Activated T-cell treated with anti-CD3 and anti-CD28 coated beads, Interleukin-2, amount 50 U/mL, for 4 hours (primary cell): ENCODE results near the gene ACTG1. TPM values are rescaled to one million over a fixed set of nuclear protein-coding genes. Genes with fewer than 3 reads are reported as not detected.
"Not testable (repeated sequence)": the region's sequence is repeated elsewhere in the genome, so short reads cannot be mapped to it uniquely, and the experiment has no call there.

Experiments
- ATAC-seq, 2 donors: fragments of 200-7000 bp; cut with Tn5 transposase; one replicate each; pipeline ENCODE4 v1.10.0; 2021
- DNase-seq: peaks from one replicate; pipeline ENCODE4 v3.0.0-alpha.2; 2020
- H3K27me3 Mint-ChIP-seq: one replicate; pipeline ENCODE4 v1.8.0; 2021; ENCODE audit warnings: low read depth, mixed read lengths
- H3K36me3 Mint-ChIP-seq: one replicate; pipeline ENCODE4 v1.8.0; 2022; ENCODE audit warnings: mixed read lengths; ENCODE audit not compliant: insufficient read depth
- H3K4me1 Mint-ChIP-seq: one replicate; pipeline ENCODE4 v1.8.0; 2021; ENCODE audit warnings: low read depth, mixed read lengths
- H3K4me3 Mint-ChIP-seq: one replicate; pipeline ENCODE4 v1.8.0; 2021; ENCODE audit warnings: mild to moderate bottlenecking, moderate library complexity, mixed read lengths
- H3K9me3 Mint-ChIP-seq: one replicate; pipeline ENCODE4 v1.8.0; 2021; ENCODE audit warnings: mixed read lengths
- total RNA-seq, 3 donors: library from RNA; stranded (reverse); gene quantifications; one replicate each; pipeline ENCODE4 v1.2.1, GENCODE V29; 2021

Gene ACTG1
- total RNA-seq, 3 donors from 2014 or later = 3,953 to 4,676 (median 4,016) TPM

- not testable (repeated sequence) for H3K36me3 Mint-ChIP-seq, DNase-seq, H3K4me3 Mint-ChIP-seq, H3K4me1 Mint-ChIP-seq, H3K9me3 Mint-ChIP-seq, ATAC-seq
- peaks cover 18% of the 10 kb centered on the region for H3K27me3 Mint-ChIP-seq
These were observed 18.4 kb upstream of the ACTG1 start for GRCh38 chr17:81531013-81531412.

DNA sequence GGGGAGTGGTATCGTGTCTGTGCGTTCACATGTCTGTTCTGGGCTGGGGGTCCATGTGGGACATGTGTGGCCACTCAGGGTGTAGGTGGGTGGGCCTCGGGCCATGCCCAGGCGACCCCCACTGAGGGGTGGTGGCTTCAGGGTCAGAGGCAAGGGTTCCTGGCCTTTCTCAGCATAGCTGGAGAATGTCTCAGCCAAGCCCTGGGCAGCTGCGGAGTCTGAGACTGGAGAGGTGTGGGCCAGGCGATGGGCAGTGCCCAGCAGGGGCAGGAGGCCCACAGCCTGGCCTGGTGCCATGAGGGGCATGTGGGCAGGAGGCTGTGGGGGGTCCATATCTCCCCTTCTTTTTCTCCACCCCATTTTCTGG lies 16.8 kb upstream of the ACTG1 start:
- H3K36me3 Mint-ChIP-seq = no peaks in the 10 kb centered on the region
- no peaks in the 10 kb centered on the region for H3K9me3 Mint-ChIP-seq
- ATAC-seq = no peak
- no peaks in the 10 kb centered on the region for H3K4me1 Mint-ChIP-seq
- peaks cover 24% of the 10 kb centered on the region for H3K27me3 Mint-ChIP-seq
- H3K4me3 Mint-ChIP-seq = no peak overlapping the region
- no peak for DNase-seq

GRCh38 chr17:81528651-81529436 lies 16.2 kb upstream of the ACTG1 start:
- no peak overlapping the region for H3K4me3 Mint-ChIP-seq
- no peak for DNase-seq
- no peaks in the 10 kb centered on the region for H3K9me3 Mint-ChIP-seq
- no peaks in the 10 kb centered on the region for H3K36me3 Mint-ChIP-seq
- no peak for ATAC-seq
- no peaks in the 10 kb centered on the region for H3K4me1 Mint-ChIP-seq
- peaks cover 21% of the 10 kb centered on the region for H3K27me3 Mint-ChIP-seq

- no peaks in the 10 kb centered on the region for H3K9me3 Mint-ChIP-seq
- H3K4me1 Mint-ChIP-seq = no peaks in the 10 kb centered on the region
- peaks cover 18% of the 10 kb centered on the region for H3K27me3 Mint-ChIP-seq
- H3K4me3 Mint-ChIP-seq = no peak overlapping the region
- no peaks in the 10 kb centered on the region for H3K36me3 Mint-ChIP-seq
- no peak for DNase-seq
- ATAC-seq = no peak
These were observed 15.7 kb upstream of the ACTG1 start for GRCh38 chr17:81528384-81528650.

DNA sequence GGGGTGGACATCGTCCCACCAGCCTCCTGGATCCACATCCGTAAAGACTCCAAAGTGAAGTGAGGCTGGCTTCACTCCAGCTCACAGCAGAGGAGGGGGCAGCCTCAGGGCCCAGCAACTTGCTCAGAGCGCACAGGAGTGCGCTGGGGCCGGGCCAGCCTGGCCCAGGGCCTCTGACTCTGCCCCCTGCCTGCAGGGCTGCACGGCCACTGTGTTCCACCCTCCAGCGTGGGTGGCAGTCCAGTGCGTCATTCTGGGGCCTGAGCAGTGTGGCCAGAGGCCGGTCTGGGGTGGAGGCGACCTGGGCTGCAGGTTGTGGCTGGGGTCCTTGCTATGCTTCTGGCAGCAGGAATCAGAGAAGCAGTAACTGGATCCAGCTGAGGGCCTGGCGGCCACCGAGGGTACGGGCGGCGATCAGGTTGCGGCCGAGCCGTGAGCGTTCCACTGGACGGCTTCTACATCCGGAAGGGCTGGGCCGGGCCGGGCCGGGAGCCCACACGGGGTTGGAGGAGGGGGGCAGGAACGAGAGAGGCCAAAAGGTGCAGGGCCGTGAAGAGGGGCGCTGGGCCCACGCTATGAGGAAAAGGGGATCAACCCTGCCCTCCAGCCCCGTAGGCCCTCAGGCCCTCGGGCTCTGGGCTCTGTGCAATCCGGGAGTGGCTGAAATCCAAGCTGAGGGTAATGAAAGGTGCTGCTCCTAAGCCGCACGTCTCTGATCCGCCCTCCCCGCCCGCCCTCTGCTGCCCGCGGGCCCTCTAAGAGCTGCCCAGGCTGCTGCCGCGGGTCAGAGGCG lies 15.2 kb upstream of the ACTG1 start, which contains the start of gene FSCN2:
Gene FSCN2 (plus strand): TSS at position 787 of the 793 bp plus-strand sequence. CDS start 155 bp downstream, outside the sequence.
- Mint-ChIP-seq H3K9me3 (no peaks in the 10 kb centered on the region), H3K4me1 (no peaks in the 10 kb centered on the region), H3K4me3 (no peak within 1 kb of the TSS), H3K27me3 (peaks cover 15% of the 10 kb centered on the region), H3K36me3 (no peaks in the 10 kb centered on the region)
- ATAC-seq = no peak
- DNase-seq = no peak

DNA sequence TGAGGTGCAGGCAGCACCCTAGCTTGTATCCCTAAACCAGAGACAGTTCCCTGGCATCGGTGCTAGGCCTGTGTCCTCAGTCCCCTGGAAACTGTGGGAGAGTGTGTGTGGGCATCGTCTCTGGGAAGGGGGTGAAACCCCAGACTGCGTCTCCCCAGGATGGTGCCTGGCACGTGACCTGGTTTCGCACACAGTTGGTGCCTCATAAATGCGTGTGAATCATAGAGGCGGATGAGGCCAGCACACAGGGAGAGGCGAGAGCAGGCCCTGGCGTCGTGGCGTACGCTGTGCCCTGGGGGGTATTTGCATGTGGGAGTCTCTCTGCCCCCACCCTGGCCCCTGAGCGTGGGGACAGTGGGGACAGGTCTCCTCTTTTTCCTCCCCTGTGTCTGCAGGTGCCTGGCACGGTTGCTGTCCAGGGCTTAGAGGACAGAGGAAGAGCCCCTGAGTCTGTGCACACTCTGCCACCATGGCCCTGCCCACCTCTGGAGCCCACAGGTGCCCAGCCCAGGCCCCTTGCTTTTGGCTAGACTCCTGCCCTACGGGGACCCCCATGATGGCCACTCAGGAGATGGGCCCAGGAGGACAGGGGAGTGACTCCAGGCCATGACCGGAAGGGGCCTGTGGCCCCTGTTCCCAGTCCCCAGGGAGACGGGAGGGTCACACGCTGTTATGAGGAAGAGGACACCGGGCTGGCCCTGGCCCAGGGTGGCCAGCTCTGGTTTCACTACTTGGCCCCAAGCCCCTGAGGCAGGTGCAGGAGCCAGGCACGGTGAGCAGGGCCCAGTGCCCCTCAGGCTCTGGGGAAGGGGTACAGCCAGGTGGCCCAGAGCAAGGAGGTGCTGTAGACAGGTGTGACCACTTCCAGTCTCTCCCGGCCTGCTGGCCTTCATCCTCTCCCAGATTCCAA lies 14.3 kb upstream of the ACTG1 start:
- Mint-ChIP-seq H3K36me3 (no peaks in the 10 kb centered on the region), H3K4me1 (no peaks in the 10 kb centered on the region), H3K9me3 (no peaks in the 10 kb centered on the region), H3K27me3 (peaks cover 19% of the 10 kb centered on the region), H3K4me3 (no peak overlapping the region)
- ATAC-seq = peak in 1 of 2 donors; percentile 15
- no peak for DNase-seq

DNA sequence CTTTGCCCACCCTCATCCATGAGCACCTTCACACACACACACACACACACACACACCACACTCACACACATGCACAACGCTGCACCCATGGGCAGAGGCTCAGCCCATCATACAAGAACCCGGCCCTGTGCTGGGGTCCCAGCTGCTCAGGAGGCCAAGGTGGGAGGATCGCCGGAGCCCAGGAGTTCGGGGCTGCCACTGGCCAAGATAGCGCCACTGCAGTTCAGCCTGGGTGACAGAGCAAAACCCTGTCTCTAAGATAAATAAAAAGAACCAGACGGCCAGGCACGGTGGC lies 12.2 kb upstream of the ACTG1 start:
- peaks cover 19% of the 10 kb centered on the region for H3K27me3 Mint-ChIP-seq
- no peaks in the 10 kb centered on the region for H3K9me3 Mint-ChIP-seq
- no peaks in the 10 kb centered on the region for H3K36me3 Mint-ChIP-seq
- H3K4me3 Mint-ChIP-seq = no peak overlapping the region
- ATAC-seq (no peak), DNase-seq (no peak)
- H3K4me1 Mint-ChIP-seq = peaks cover 4% of the 10 kb centered on the region

- H3K36me3 Mint-ChIP-seq = no peaks in the 10 kb centered on the region
- no peak for ATAC-seq
- no peak for DNase-seq
- H3K4me1 Mint-ChIP-seq = peaks cover 4% of the 10 kb centered on the region
- no peaks in the 10 kb centered on the region for H3K9me3 Mint-ChIP-seq
- no peak overlapping the region for H3K4me3 Mint-ChIP-seq
- H3K27me3 Mint-ChIP-seq = peaks cover 19% of the 10 kb centered on the region
These were observed 11.7 kb upstream of the ACTG1 start for GRCh38 chr17:81524039-81524864.

- Mint-ChIP-seq H3K4me1 (peaks cover 4% of the 10 kb centered on the region), H3K36me3 (no peaks in the 10 kb centered on the region), H3K9me3 (no peaks in the 10 kb centered on the region), H3K4me3 (no peak overlapping the region), H3K27me3 (peaks cover 19% of the 10 kb centered on the region)
- ATAC-seq = no peak
- DNase-seq = no peak
These were observed 10.9 kb upstream of the ACTG1 start for GRCh38 chr17:81523402-81524038.

DNA sequence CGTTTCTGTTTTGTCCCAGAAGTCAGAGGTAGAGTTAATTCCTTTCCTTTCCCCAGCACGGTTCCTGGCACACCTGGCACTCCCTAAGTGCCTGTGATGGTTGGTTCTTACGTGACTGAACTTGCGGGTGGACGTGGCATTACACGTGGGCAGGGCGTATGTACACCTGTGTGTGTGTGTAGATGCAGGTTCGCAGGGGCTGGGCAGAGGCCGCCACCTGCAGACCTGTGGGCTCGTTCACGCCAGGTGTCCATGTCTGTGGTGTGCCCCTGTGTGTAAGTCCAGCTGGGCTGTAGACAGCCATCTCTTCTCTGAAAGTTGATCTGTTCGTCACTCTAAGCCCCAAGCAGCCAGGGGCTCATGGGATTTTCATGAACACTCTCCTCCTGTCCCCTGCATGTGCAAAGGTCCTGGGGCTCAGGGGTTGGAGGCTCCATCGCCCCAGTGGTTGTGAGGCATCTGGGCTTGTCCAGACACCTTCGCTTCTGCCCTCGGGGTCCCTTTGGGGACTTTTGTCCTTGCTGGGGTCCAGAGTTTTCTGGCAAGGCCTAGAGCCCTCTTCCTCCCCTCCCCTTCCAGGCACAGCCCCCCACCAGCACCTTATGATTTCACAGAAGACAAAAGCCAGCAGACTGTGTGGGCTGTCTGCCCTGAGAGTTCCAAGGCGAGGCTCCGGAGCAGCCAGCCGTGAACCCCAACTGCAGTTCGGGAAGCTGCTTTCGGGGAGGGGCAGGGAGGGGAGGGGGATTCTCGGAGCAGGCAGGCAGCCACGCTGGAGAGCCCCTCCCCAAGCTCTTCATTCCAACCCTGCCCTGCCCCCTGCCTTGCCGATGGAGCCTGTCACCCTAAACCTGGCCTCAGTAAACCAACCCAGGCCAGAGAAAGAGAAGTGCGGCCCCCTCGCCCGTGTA lies 10.1 kb upstream of the ACTG1 start:
- DNase-seq = no peak
- H3K9me3 Mint-ChIP-seq = no peaks in the 10 kb centered on the region
- peaks cover 19% of the 10 kb centered on the region for H3K27me3 Mint-ChIP-seq
- no peak for ATAC-seq
- H3K36me3 Mint-ChIP-seq = no peaks in the 10 kb centered on the region
- H3K4me1 Mint-ChIP-seq = peaks cover 8% of the 10 kb centered on the region
- H3K4me3 Mint-ChIP-seq = no peak overlapping the region

DNA sequence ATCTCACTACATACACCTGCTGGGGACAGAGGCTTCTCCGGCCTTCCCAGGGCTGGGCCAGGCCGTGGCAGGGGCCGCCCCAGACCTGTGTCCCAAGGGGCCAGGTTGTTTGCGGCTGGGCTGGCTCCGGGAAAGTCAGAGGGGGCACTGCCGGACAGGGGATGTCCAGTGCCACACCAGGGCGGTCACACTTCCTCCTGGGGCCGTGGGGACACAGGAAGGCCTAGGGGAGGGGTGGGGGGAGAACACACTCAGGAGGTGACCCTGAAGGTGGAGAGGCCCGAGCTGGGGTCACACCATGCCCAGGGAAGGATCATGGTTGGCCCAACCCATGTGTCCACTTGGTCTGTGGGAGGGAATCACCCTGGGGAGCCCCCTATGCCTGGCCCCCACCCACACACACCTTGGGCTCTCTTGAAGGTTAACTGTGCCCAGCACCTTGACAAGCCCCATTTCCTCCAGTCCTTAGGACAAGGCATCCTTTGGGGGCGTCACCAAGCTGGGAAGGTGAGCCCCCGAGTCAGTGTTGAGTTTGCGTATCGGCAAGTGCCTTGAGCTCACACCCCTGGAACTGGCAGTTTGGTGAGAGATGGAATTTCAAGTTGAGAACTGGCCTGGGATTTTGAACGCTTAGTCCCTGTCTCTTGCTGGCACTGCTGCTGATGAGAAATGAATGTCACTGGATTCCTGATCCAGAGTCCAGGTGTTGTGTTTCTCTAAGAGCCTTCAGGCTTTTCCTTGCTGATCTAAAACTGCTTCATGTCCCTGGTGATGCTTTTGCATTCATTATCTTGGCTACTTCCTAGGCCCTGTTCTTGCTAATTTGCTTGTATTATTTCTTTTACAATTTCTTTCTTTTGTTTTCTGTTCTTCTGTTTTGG lies 7.7 kb upstream of the ACTG1 start:
- H3K36me3 Mint-ChIP-seq = no peaks in the 10 kb centered on the region
- ATAC-seq (no peak), DNase-seq (no peak)
- H3K9me3 Mint-ChIP-seq = no peaks in the 10 kb centered on the region
- H3K4me1 Mint-ChIP-seq = peaks cover 20% of the 10 kb centered on the region
- H3K4me3 Mint-ChIP-seq = peak overlapping the region; percentile 4
- H3K27me3 Mint-ChIP-seq = peaks cover 12% of the 10 kb centered on the region
